ENCODE data around the gene RCSD1.

RCSD1 gene

GRCh38 chr1:167676916-167677848 is 47.1 kb downstream of the RCSD1 start:
- no peak overlapping the region; the same call in 1 of the 2 replicates for H3K4me3 ChIP-seq (ENCODE audit: low read depth, low read length)
- no peak for TF ChIP-seq CTCF (IDR thresholded peaks at IDR 0.05; ENCODE audit: insufficient read depth, low read depth, low read length, missing control alignments)
- DNase-seq (ENCODE audit: low read depth), result peak; percentile 62

- DNase-seq (ENCODE audit: low read depth), result no peak
- no peak overlapping the region for H3K4me3 ChIP-seq (ENCODE audit: low read depth, low read length)
- TF ChIP-seq CTCF (IDR thresholded peaks at IDR 0.05; ENCODE audit: insufficient read depth, low read depth, low read length, missing control alignments), result no peak
These were observed 48.4 kb downstream of the RCSD1 start for GRCh38 chr1:167678422-167678821.

DNA sequence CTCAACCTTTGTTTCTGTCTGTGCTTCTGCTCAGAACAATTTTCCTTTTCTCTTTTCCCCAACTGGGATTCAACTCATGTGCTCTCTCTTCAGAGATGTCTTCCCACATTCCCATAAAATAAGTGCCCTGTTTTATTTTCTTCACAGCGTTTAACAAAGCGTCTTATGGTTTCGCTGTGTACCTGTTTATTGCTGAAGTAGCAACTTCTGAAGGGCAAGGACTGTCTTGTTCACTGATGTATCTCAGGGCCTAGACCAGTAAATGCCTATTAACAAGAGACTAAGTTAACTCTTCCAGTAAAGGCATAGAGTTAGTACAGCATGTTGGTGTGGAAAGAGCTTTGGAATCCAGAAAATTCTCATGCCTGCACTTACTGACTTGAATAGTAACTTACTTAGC is 48.8 kb downstream of the RCSD1 start:
- no peak for TF ChIP-seq CTCF (IDR thresholded peaks at IDR 0.05; ENCODE audit: insufficient read depth, low read depth, low read length, missing control alignments)
- DNase-seq (ENCODE audit: low read depth), result no peak
- no peak overlapping the region for H3K4me3 ChIP-seq (ENCODE audit: low read depth, low read length)

- no peak for TF ChIP-seq CTCF (IDR thresholded peaks at IDR 0.05; ENCODE audit: insufficient read depth, low read depth, low read length, missing control alignments)
- H3K4me3 ChIP-seq (ENCODE audit: low read depth, low read length), result no peak overlapping the region
- no peak for DNase-seq (ENCODE audit: low read depth)
These were observed 49.7 kb downstream of the RCSD1 start for GRCh38 chr1:167679714-167680113.

GRCh38 chr1:167681024-167681423 is 51.0 kb downstream of the RCSD1 start:
- peak; percentile 34 for DNase-seq (ENCODE audit: low read depth)
- no peak overlapping the region for H3K4me3 ChIP-seq (ENCODE audit: low read depth, low read length)

GRCh38 chr1:167681451-167682098 is 51.5 kb downstream of the RCSD1 start:
- TF ChIP-seq CTCF (IDR thresholded peaks at IDR 0.05; ENCODE audit: insufficient read depth, low read depth, low read length, missing control alignments), result no peak
- no peak for DNase-seq (ENCODE audit: low read depth)
- no peak overlapping the region for H3K4me3 ChIP-seq (ENCODE audit: low read depth, low read length)

More at GRCh38 chr1:167681024-167681423, 51.0 kb downstream of the RCSD1 start:
- no peak for TF ChIP-seq CTCF (IDR thresholded peaks at IDR 0.05; ENCODE audit: insufficient read depth, low read depth, low read length, missing control alignments)
